Cardiac muscle cell (in vitro differentiated cells and primary cell): Measurements from ENCODE around the gene SPAG16. TPM values are rescaled to one million over a fixed set of nuclear protein-coding genes. Genes with fewer than 3 reads are reported as not detected.

Experiments used
- DNase-seq, 2 donors: peaks; one replicate each; pipeline versions ENCODE4 v3.0.0 to v3.0.0-alpha.2; 2010 to 2017; ENCODE audit warnings: low read depth in 1 of 2, low spot score in 1 of 2
- H3K27ac ChIP-seq: fragments of 200-600 bp; sonication (generic); 2 replicates; pipeline ENCODE4 v1.5.1; 2016
- H3K27me3 ChIP-seq: fragments of 200-600 bp; sonication (generic); 2 replicates; pipeline ENCODE4 v1.6.0; 2016; ENCODE audit warnings: control low read depth
- H3K36me3 ChIP-seq: fragments of 200-600 bp; sonication (generic); 2 replicates; pipeline ENCODE4 v1.5.1; 2016; ENCODE audit warnings: control low read depth
- H3K4me1 ChIP-seq: fragments of 200-600 bp; sonication (generic); 2 replicates; pipeline ENCODE4 v1.8.1; 2017; ENCODE audit warnings: low read depth, mild to moderate bottlenecking, mixed run types
- H3K4me3 ChIP-seq: fragments of 200-600 bp; sonication (generic); 2 replicates; pipeline ENCODE4 v1.5.1; 2016; ENCODE audit warnings: mild to moderate bottlenecking
- H3K9me3 ChIP-seq: fragments of 200-600 bp; sonication (generic); 2 replicates; pipeline ENCODE4 v1.5.1; 2017; ENCODE audit warnings: low read depth, mild to moderate bottlenecking, control low read depth
- polyA plus RNA-seq: library from polyadenylated mRNA; unstranded; fragments of >200 nt; fragmentation: Nextera tagmentation; extraction: Ambion mirVana; gene quantifications from 2 replicates; pipeline ENCODE4 v1.2.1, GENCODE V29; 2016
- total RNA-seq: library from RNA; depleted of rRNA; stranded (reverse); fragments of >200 nt; gene quantifications from 2 replicates; pipeline ENCODE4 v1.2.3, GENCODE V29; 2016
- TF ChIP-seq, protein P1 (sequence below): IDR thresholded peaks from 2 replicates; pipeline ENCODE4 v1.5.1; 2012; ENCODE audit warnings: low read depth, mild to moderate bottlenecking, low read length

SPAG16 gene
- total and polyA plus RNA-seq, 2 experiments from 2014 or later = 32.8 to 57.9 TPM

- TF ChIP-seq, protein P1, sequence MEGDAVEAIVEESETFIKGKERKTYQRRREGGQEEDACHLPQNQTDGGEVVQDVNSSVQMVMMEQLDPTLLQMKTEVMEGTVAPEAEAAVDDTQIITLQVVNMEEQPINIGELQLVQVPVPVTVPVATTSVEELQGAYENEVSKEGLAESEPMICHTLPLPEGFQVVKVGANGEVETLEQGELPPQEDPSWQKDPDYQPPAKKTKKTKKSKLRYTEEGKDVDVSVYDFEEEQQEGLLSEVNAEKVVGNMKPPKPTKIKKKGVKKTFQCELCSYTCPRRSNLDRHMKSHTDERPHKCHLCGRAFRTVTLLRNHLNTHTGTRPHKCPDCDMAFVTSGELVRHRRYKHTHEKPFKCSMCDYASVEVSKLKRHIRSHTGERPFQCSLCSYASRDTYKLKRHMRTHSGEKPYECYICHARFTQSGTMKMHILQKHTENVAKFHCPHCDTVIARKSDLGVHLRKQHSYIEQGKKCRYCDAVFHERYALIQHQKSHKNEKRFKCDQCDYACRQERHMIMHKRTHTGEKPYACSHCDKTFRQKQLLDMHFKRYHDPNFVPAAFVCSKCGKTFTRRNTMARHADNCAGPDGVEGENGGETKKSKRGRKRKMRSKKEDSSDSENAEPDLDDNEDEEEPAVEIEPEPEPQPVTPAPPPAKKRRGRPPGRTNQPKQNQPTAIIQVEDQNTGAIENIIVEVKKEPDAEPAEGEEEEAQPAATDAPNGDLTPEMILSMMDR = no peak
- Histone ChIP-seq H3K4me1 (no peaks in the 10 kb centered on the region), H3K27me3 (no peaks in the 10 kb centered on the region), H3K9me3 (no peaks in the 10 kb centered on the region), H3K36me3 (no peaks in the 10 kb centered on the region), H3K4me3 (no peak overlapping the region), H3K27ac (no peak overlapping the region)
- no peak for DNase-seq
These were observed 456.2 kb downstream of the SPAG16 start for GRCh38 chr2:213740453-213740852.

DNA sequence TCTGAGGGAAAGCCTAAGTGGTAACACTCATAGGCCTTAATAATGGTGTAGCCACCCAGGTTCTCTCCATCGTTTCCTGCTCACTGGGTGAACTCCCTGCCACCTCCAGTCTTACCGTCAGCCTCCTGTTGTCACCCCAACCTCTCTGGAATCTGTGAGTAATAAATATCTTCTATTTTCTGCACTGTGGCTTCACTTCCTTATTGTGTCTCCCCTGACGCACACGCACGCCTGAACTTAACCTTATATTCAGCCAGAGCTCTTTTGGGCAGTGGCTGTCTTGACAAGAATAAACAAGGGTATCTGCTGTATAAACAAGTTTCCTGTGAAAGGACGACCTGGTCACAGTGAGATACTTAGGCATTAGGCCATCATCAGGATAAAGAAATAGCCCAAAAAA is 467.2 kb downstream of the SPAG16 start:
- Histone ChIP-seq H3K36me3 (no peaks in the 10 kb centered on the region), H3K27me3 (no peaks in the 10 kb centered on the region), H3K4me1 (no peaks in the 10 kb centered on the region), H3K4me3 (no peak overlapping the region), H3K27ac (no peak overlapping the region), H3K9me3 (no peaks in the 10 kb centered on the region)
- TF ChIP-seq, protein P1 = no peak
- no peak for DNase-seq

DNA sequence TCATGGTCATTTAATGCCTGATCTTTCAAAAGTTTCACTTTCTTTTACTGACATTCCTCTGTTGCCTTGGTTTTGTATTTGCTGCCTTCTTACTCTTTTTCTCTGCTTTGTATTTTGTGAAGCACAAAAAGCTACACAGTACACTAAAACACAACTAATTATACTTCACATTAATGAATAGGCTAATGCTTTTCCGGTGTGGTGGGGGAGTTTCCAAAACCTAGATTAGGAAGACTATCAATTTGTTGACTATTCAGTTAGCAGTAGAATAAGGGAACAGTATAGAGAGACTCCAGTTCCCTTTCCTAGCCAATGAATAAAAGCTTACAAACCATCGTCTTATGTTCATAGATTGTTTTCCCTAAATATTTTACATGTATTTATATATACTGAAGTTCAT is 468.3 kb downstream of the SPAG16 start:
- TF ChIP-seq, protein P1 = no peak
- H3K4me1 ChIP-seq = no peaks in the 10 kb centered on the region
- H3K9me3 ChIP-seq = no peaks in the 10 kb centered on the region
- H3K36me3 ChIP-seq = no peaks in the 10 kb centered on the region
- DNase-seq = no peak
- H3K27ac ChIP-seq = no peak overlapping the region
- no peak overlapping the region for H3K4me3 ChIP-seq
- H3K27me3 ChIP-seq = no peaks in the 10 kb centered on the region

DNA sequence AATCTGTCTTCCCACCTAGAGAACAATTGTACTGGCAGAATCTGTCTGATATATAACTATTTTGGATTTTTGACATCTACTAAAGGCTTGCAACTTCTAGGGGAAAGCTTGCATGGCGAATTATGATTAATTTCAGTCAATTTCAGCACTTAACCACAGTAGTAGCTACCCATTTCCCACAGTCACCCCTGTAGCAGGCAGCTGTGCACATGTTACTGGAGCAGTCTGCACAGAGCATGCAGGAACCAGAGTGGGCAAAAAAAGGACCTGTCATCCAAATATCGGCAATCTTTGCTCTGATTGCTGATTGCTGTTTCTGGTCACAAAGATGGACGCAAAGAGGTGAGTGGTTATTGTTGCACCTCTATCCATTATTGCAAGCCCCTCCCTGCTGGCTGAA is 473.3 kb downstream of the SPAG16 start:
- no peaks in the 10 kb centered on the region for H3K9me3 ChIP-seq
- H3K36me3 ChIP-seq = no peaks in the 10 kb centered on the region
- H3K4me3 ChIP-seq = no peak overlapping the region
- TF ChIP-seq, protein P1 = no peak
- H3K27ac ChIP-seq = no peak overlapping the region
- DNase-seq = no peak
- H3K27me3 ChIP-seq = no peaks in the 10 kb centered on the region
- H3K4me1 ChIP-seq = no peaks in the 10 kb centered on the region

DNA sequence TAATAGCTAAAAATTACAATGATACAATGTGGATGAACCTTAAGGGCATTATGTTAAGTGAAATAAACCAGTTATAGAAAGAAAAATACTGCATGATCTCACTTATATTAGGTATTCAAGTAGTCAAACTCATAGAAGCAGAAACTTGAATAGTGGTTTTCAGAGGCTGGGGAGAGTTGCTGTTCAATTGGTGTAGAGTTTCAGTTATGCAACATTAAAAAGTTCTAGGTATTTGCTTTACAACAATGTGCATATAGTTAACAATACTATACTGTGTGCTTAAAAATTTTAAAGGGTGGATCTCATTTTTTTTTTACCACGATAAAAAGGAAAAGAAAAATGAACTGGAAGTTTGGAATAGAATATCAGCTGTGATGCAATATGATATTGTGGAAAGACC is 479.1 kb downstream of the SPAG16 start:
- no peaks in the 10 kb centered on the region for H3K27me3 ChIP-seq
- peaks cover 29% of the 10 kb centered on the region for H3K4me1 ChIP-seq
- TF ChIP-seq, protein P1 = no peak
- no peaks in the 10 kb centered on the region for H3K36me3 ChIP-seq
- H3K9me3 ChIP-seq = no peaks in the 10 kb centered on the region
- no peak overlapping the region for H3K4me3 ChIP-seq
- DNase-seq = no peak
- no peak overlapping the region for H3K27ac ChIP-seq

- H3K4me3 ChIP-seq = no peak overlapping the region
- H3K4me1 ChIP-seq = peaks cover 29% of the 10 kb centered on the region
- no peaks in the 10 kb centered on the region for H3K36me3 ChIP-seq
- no peak for DNase-seq
- TF ChIP-seq, protein P1 = no peak
- no peak overlapping the region for H3K27ac ChIP-seq
- H3K9me3 ChIP-seq = no peaks in the 10 kb centered on the region
- no peaks in the 10 kb centered on the region for H3K27me3 ChIP-seq
These were observed 479.7 kb downstream of the SPAG16 start for GRCh38 chr2:213763963-213764362.
